ENCODE data around the gene CCNY. TPM values are rescaled to one million over a fixed set of nuclear protein-coding genes. Genes with fewer than 3 reads are reported as not detected.

Gene CCNY
- total RNA-seq, 4 donors from 2014 or later, result 23.3 to 72.3 (median 26.7) TPM

- WGBS, 2 donors, result 93 to 94% methylated on average over 1 of the region's 1 CpG
- no peak overlapping the region for H3K4me3 ChIP-seq (ENCODE audit: low read depth, poor library complexity, severe bottlenecking)
- DNase-seq (ENCODE audit: low spot score in 2 of 2), result no peak
- TF ChIP-seq POLR2A (IDR thresholded peaks at IDR 0.05) (no peak), CTCF (IDR thresholded peaks at IDR 0.05) (no peak)
- intact Hi-C loops (cut with DNase I; ENCODE audit: low total_unique reads), result no loop called here
Measured at GRCh38 chr10:35409808-35410207, 73.5 kb downstream of the CCNY start.

- no peak for DNase-seq (ENCODE audit: low spot score in 2 of 2)
- no peak for TF ChIP-seq POLR2A (IDR thresholded peaks at IDR 0.05)
- no peak for TF ChIP-seq CTCF (IDR thresholded peaks at IDR 0.05)
- WGBS, 2 donors, result 79 to 83% methylated on average over 4 of the region's 4 CpGs
- intact Hi-C loops (cut with DNase I; ENCODE audit: low total_unique reads), result no loop called here
- no peak overlapping the region for H3K4me3 ChIP-seq (ENCODE audit: low read depth, poor library complexity, severe bottlenecking)
Measured at GRCh38 chr10:35412003-35412723, 75.9 kb downstream of the CCNY start.

- H3K4me3 ChIP-seq (ENCODE audit: low read depth, poor library complexity, severe bottlenecking), result no peak overlapping the region
- WGBS, 2 donors, result 86 to 92% methylated on average over 4 of the region's 4 CpGs
- DNase-seq (ENCODE audit: low spot score in 2 of 2), result no peak
- intact Hi-C loops (cut with DNase I; ENCODE audit: low total_unique reads), result no loop called here
- TF ChIP-seq CTCF (IDR thresholded peaks at IDR 0.05) (no peak), POLR2A (IDR thresholded peaks at IDR 0.05) (no peak)
Measured at GRCh38 chr10:35412900-35413491, 76.7 kb downstream of the CCNY start.

GRCh38 chr10:35413985-35414861 lies 77.9 kb downstream of the CCNY start:
- TF ChIP-seq POLR2A (IDR thresholded peaks at IDR 0.05), result no peak
- TF ChIP-seq CTCF (IDR thresholded peaks at IDR 0.05), result no peak
- DNase-seq (ENCODE audit: low spot score in 2 of 2), result no peak
- intact Hi-C loops (cut with DNase I; ENCODE audit: low total_unique reads), result no loop called here
- H3K4me3 ChIP-seq (ENCODE audit: low read depth, poor library complexity, severe bottlenecking), result no peak overlapping the region
- 92% methylated on average over 12 of the region's 12 CpGs for WGBS, 2 donors

GRCh38 chr10:35415505-35415904 lies 79.2 kb downstream of the CCNY start:
- WGBS, 2 donors, result 80 to 84% methylated on average over 5 of the region's 5 CpGs
- H3K4me3 ChIP-seq (ENCODE audit: low read depth, poor library complexity, severe bottlenecking), result no peak overlapping the region
- TF ChIP-seq POLR2A (IDR thresholded peaks at IDR 0.05) (no peak), CTCF (IDR thresholded peaks at IDR 0.05) (no peak)
- intact Hi-C loops (cut with DNase I; ENCODE audit: low total_unique reads), result no loop called here
- DNase-seq (ENCODE audit: low spot score in 2 of 2), result no peak

Data from lower leg skin (tissue), 4 donors.